Tibial nerve (tissue), 4 donors: ENCODE results near the gene CYP2A6. TPM values are rescaled to one million over a fixed set of nuclear protein-coding genes. Genes with fewer than 3 reads are reported as not detected.

Source experiments
- DNase-seq, 2 donors: peaks; one replicate each; pipeline ENCODE4 v3.0.0-alpha.2; 2019; ENCODE audit warnings: low spot score in 2 of 2
- H3K27ac ChIP-seq, 4 donors: fragments of 200-600 bp; sonication (generic) in 3 of 4; one replicate each; pipeline ENCODE4 v1.5.1; 2017 to 2019; ENCODE audit warnings: mild to moderate bottlenecking in 1 of 4
- H3K27me3 ChIP-seq, 2 donors: fragments of 200-600 bp; sonication (generic) in 1 of 2; one replicate each; pipeline versions ENCODE4 v1.5.1 to v1.6.0; 2017 to 2019
- H3K36me3 ChIP-seq, 3 donors: fragments of 200-600 bp; sonication (generic); one replicate each; pipeline ENCODE4 v1.5.1; 2018 to 2019
- H3K4me1 ChIP-seq, 4 donors: fragments of 200-600 bp; sonication (generic) in 3 of 4; one replicate each; pipeline ENCODE4 v1.5.1; 2017 to 2019
- H3K4me3 ChIP-seq, 4 donors: fragments of 200-600 bp; sonication (generic) in 3 of 4; one replicate each; pipeline ENCODE4 v1.5.1; 2017 to 2019; ENCODE audit warnings: mild to moderate bottlenecking in 1 of 4, moderate library complexity in 1 of 4
- H3K9me3 ChIP-seq, 4 donors: fragments of 200-600 bp; sonication (generic) in 3 of 4; one replicate each; pipeline ENCODE4 v1.5.1; 2017 to 2019
- EP300 ChIP-seq, 2 donors: sonication (generic); formaldehyde crosslinking; IDR thresholded peaks; one replicate each; pipeline ENCODE4 v1.6.1; 2017; ENCODE audit warnings: antibody characterized with exemption in 2 of 2, mild to moderate bottlenecking in 1 of 2
- POLR2A ChIP-seq, 2 donors: fragments of 450-650 bp; IDR thresholded peaks; one replicate each; pipeline ENCODE4 v1.6.1; 2017; ENCODE audit warnings: antibody characterized with exemption in 2 of 2, mild to moderate bottlenecking in 2 of 2, moderate library complexity in 2 of 2
- WGBS, 2 donors: methylation state at CpG; one replicate each; pipeline ENCODE4 v1.1.5; 2018; 5-methylcytosine and 5-hydroxymethylcytosine counted together
- total RNA-seq, 4 donors: library from RNA; depleted of rRNA; stranded (reverse); fragments of >200 nt; gene quantifications; one replicate each; pipeline ENCODE4 v1.1.0, GENCODE V29; 2016
- TF ChIP-seq, protein P1 (sequence below), 5 experiments: fragments of 200-600 bp in 3 of 5; fragments of 450-650 bp in 2 of 5; sonication (generic) in 3 of 5; IDR thresholded peaks; one replicate each; pipeline ENCODE4 v1.5.1; 2016 to 2019; ENCODE audit warnings: antibody characterized with exemption in 5 of 5, mild to moderate bottlenecking in 3 of 5, moderate library complexity in 2 of 5

Gene CYP2A6
- total RNA-seq, 4 donors from 2014 or later = 7.3 TPM; not detected in 3

DNA sequence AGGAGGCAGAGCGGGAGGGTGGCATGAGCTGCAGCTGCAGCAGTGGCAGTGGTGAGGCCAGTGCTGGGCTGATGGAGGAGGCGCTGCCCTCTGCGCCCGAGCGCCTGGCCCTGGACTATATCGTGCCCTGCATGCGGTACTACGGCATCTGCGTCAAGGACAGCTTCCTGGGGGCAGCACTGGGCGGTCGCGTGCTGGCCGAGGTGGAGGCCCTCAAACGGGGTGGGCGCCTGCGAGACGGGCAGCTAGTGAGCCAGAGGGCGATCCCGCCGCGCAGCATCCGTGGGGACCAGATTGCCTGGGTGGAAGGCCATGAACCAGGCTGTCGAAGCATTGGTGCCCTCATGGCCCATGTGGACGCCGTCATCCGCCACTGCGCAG, 49.3 kb downstream of the CYP2A6 start:
- no peak for DNase-seq
- TF ChIP-seq, protein P1, sequence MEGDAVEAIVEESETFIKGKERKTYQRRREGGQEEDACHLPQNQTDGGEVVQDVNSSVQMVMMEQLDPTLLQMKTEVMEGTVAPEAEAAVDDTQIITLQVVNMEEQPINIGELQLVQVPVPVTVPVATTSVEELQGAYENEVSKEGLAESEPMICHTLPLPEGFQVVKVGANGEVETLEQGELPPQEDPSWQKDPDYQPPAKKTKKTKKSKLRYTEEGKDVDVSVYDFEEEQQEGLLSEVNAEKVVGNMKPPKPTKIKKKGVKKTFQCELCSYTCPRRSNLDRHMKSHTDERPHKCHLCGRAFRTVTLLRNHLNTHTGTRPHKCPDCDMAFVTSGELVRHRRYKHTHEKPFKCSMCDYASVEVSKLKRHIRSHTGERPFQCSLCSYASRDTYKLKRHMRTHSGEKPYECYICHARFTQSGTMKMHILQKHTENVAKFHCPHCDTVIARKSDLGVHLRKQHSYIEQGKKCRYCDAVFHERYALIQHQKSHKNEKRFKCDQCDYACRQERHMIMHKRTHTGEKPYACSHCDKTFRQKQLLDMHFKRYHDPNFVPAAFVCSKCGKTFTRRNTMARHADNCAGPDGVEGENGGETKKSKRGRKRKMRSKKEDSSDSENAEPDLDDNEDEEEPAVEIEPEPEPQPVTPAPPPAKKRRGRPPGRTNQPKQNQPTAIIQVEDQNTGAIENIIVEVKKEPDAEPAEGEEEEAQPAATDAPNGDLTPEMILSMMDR (IDR thresholded peaks at IDR 0.05) = no peak
- TF ChIP-seq POLR2A (IDR thresholded peaks at IDR 0.05) (no peak), EP300 (IDR thresholded peaks at IDR 0.05) (no peak)
- Histone ChIP-seq H3K36me3 (peaks cover 0 to 32% (median 0%) of the 10 kb centered on the region in 3 donors), H3K27me3 (no peaks in the 10 kb centered on the region), H3K9me3 (no peaks in the 10 kb centered on the region), H3K4me1 (peaks cover 0 to 72% (median 59%) of the 10 kb centered on the region in 4 donors), H3K4me3 (peak overlapping the region in 2 of 4 donors; percentile 99), H3K27ac (peak overlapping the region in 3 of 4 donors; percentile 94 to 98 (median 97))
- WGBS, 2 donors = 75 to 81% methylated on average over 23 to 27 of the region's 27 CpGs

DNA sequence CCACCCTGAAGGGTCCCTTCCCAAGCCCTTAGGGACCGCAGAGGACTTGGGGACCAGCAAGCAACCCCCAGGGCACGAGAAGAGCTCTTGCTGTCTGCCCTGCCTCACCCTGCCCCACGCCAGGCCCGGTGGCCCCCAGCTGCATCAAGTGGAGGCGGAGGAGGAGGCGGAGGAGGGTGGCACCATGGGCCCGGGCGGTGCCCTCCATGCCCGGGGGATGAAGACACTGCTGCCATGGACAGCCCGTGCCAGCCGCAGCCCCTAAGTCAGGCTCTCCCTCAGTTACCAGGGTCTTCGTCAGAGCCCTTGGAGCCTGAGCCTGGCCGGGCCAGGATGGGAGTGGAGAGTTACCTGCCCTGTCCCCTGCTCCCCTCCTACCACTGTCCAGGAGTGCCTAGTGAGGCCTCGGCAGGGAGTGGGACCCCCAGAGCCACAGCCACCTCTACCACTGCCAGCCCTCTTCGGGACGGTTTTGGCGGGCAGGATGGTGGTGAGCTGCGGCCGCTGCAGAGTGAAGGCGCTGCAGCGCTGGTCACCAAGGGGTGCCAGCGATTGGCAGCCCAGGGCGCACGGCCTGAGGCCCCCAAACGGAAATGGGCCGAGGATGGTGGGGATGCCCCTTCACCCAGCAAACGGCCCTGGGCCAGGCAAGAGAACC, 49.8 kb downstream of the CYP2A6 start:
- peak overlapping the region; percentile 74 to 99 (median 97) for H3K4me3 ChIP-seq

DNA sequence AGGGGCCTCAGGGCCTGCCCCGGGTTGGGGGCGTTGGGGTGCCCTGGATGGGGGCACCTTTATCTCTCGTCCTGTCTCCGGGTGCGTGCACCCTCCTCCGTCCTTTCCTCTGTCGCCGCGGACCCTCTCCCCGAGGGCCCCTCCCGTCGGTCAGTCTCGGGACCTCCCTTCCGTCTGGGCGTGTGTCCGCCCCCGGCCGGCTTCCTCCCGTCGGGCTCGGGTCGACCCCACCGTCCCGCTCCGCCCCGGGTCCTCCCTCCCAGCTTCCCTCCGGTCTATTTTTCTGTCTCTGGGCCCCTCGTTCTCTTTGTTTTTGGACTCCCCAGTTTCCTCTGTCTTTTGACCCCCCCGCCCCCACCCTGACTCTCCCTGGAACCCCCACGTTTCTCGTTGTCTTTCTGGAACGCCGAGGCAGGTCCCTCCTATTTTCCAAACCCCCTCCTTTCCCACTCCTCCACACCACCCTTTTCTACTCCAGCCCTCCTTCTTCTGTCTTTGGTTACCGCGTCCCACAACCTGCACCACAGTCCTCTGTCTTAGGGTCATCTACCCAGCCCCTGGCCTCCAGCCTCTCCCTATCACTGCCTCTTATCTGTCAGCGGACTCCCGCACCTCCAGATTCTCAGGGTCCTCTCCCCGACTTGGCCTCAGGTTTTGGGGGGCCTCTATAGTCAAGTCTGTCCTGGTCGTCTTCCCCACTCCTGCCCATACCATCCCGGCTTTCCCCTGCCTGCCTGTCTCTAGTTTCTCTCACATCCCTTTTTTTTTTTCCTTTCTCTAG, 50.5 kb downstream of the CYP2A6 start:
- Histone ChIP-seq H3K4me1 (peaks cover 0 to 59% (median 47%) of the 10 kb centered on the region in 4 donors), H3K36me3 (peaks cover 0 to 40% (median 0%) of the 10 kb centered on the region in 3 donors), H3K27me3 (no peaks in the 10 kb centered on the region), H3K4me3 (peak overlapping the region; percentile 74 to 99 (median 97)), H3K27ac (peak overlapping the region; percentile 94 to 98 (median 97)), H3K9me3 (no peaks in the 10 kb centered on the region)
- TF ChIP-seq EP300 (IDR thresholded peaks at IDR 0.05) (no peak), POLR2A (IDR thresholded peaks at IDR 0.05) (no peak)
- TF ChIP-seq, protein P1 (IDR thresholded peaks at IDR 0.05) = no peak
- WGBS, 2 donors = 1 to 2% methylated on average over 33 to 35 of the region's 40 CpGs
- no peak for DNase-seq

More for the DNA sequence above, 49.8 kb downstream of the CYP2A6 start:
- H3K27ac ChIP-seq = peak overlapping the region; percentile 94 to 98 (median 97)
- peaks cover 0 to 66% (median 54%) of the 10 kb centered on the region in 4 donors for H3K4me1 ChIP-seq
- no peaks in the 10 kb centered on the region for H3K27me3 ChIP-seq
- H3K36me3 ChIP-seq = peaks cover 0 to 37% (median 0%) of the 10 kb centered on the region in 3 donors
- H3K9me3 ChIP-seq = no peaks in the 10 kb centered on the region
- WGBS, 2 donors = 44 to 55% methylated on average over 17 to 24 of the region's 27 CpGs
- peak in 1 of 2 donors; percentile 2 for TF ChIP-seq EP300 (IDR thresholded peaks at IDR 0.05)
- TF ChIP-seq, protein P1 (IDR thresholded peaks at IDR 0.05) = no peak
- no peak for DNase-seq

GRCh38 chr19:40798683-40799557, 51.3 kb downstream of the CYP2A6 start, which contains the start of gene EGLN2:
EGLN2 (plus strand) TSS chr19:40799191; CDS start chr19:40800573, 1,382 bp downstream.
- peak within 1 kb of the TSS; percentile 74 to 99 (median 97) for H3K4me3 ChIP-seq
- H3K9me3 ChIP-seq = no peaks in the 10 kb centered on the region
- WGBS, 2 donors = 0% methylated on average over 36 to 53 of the region's 110 CpGs
- peaks cover 0 to 51% (median 39%) of the 10 kb centered on the region in 4 donors for H3K4me1 ChIP-seq
- peak within 1 kb of the TSS; percentile 94 to 98 (median 97) for H3K27ac ChIP-seq
- TF ChIP-seq POLR2A (IDR thresholded peaks at IDR 0.05) (peak; percentile 59 to 79), EP300 (IDR thresholded peaks at IDR 0.05) (peak; percentile 92 to 93)
- TF ChIP-seq, protein P1 (IDR thresholded peaks at IDR 0.05) = peak in 1 of 5 experiments; percentile 1
- DNase-seq = peak; percentile 100
- H3K27me3 ChIP-seq = no peaks in the 10 kb centered on the region
- peaks cover 0 to 34% (median 0%) of the 10 kb centered on the region in 3 donors for H3K36me3 ChIP-seq
